ENCODE results near the gene BBC3. TPM values are rescaled to one million over a fixed set of nuclear protein-coding genes. Genes with fewer than 3 reads are reported as not detected.
A peak's percentile ranks its signal among the peaks of the same experiment; 100 is the strongest.
"Not testable (repeated sequence)": the region's sequence is repeated elsewhere in the genome, so short reads cannot be mapped to it uniquely, and the experiment has no call there.

Gene BBC3
- total and polyA plus RNA-seq, 2 donors: 1.3 to 6.7 TPM

- no peak for DNase-seq (ENCODE audit: extremely low spot score)
- no peaks in the 10 kb centered on the region for H3K4me1 ChIP-seq (ENCODE audit: insufficient read depth)
- no peak overlapping the region for H3K27ac ChIP-seq (ENCODE audit: low read depth)
- H3K36me3 ChIP-seq (ENCODE audit: insufficient read depth): peaks cover 6% of the 10 kb centered on the region
- H3K4me3 ChIP-seq (ENCODE audit: low read depth, low read length): no peak overlapping the region
- 86% methylated on average over 14 of the region's 14 CpGs for WGBS
Measured at GRCh38 chr19:47267350-47267759, 36.4 kb upstream of the BBC3 start.

- Histone ChIP-seq H3K27ac (ENCODE audit: low read depth) (no peak overlapping the region), H3K36me3 (ENCODE audit: insufficient read depth) (peaks cover 6% of the 10 kb centered on the region), H3K4me1 (ENCODE audit: insufficient read depth) (no peaks in the 10 kb centered on the region), H3K4me3 (ENCODE audit: low read depth, low read length) (no peak overlapping the region)
- WGBS: 93% methylated on average over 21 of the region's 21 CpGs
- DNase-seq (ENCODE audit: extremely low spot score): no peak
Measured at GRCh38 chr19:47266401-47266941, 35.5 kb upstream of the BBC3 start.

GRCh38 chr19:47264629-47265028 lies 33.6 kb upstream of the BBC3 start:
- Histone ChIP-seq H3K4me3 (ENCODE audit: low read depth, low read length) (no peak overlapping the region), H3K27ac (ENCODE audit: low read depth) (no peak overlapping the region), H3K4me1 (ENCODE audit: insufficient read depth) (no peaks in the 10 kb centered on the region), H3K36me3 (ENCODE audit: insufficient read depth) (peaks cover 10% of the 10 kb centered on the region)
- no peak for DNase-seq (ENCODE audit: extremely low spot score)
- 98% methylated on average over 30 of the region's 30 CpGs for WGBS

- not testable (repeated sequence) for H3K4me1 ChIP-seq (ENCODE audit: insufficient read depth); H3K27ac ChIP-seq (ENCODE audit: low read depth); H3K36me3 ChIP-seq (ENCODE audit: insufficient read depth); DNase-seq (ENCODE audit: extremely low spot score); H3K4me3 ChIP-seq (ENCODE audit: low read depth, low read length)
- 89% methylated on average over 14 of the region's 14 CpGs for WGBS
Measured at GRCh38 chr19:47261946-47262793, 31.2 kb upstream of the BBC3 start.

- no peaks in the 10 kb centered on the region for H3K4me1 ChIP-seq (ENCODE audit: insufficient read depth)
- 92% methylated on average over 17 of the region's 17 CpGs for WGBS
- H3K4me3 ChIP-seq (ENCODE audit: low read depth, low read length): no peak overlapping the region
- no peak overlapping the region for H3K27ac ChIP-seq (ENCODE audit: low read depth)
- no peak for DNase-seq (ENCODE audit: extremely low spot score)
- peaks cover 10% of the 10 kb centered on the region for H3K36me3 ChIP-seq (ENCODE audit: insufficient read depth)
Measured at GRCh38 chr19:47260476-47260875, 29.5 kb upstream of the BBC3 start.

GRCh38 chr19:47258895-47259555 lies 28.0 kb upstream of the BBC3 start:
- WGBS: 92% methylated on average over 6 of the region's 6 CpGs
- no peaks in the 10 kb centered on the region for H3K4me1 ChIP-seq (ENCODE audit: insufficient read depth)
- no peak overlapping the region for H3K27ac ChIP-seq (ENCODE audit: low read depth)
- H3K36me3 ChIP-seq (ENCODE audit: insufficient read depth): peaks cover 4% of the 10 kb centered on the region
- H3K4me3 ChIP-seq (ENCODE audit: low read depth, low read length): no peak overlapping the region
- no peak for DNase-seq (ENCODE audit: extremely low spot score)

GRCh38 chr19:47258434-47258833 lies 27.4 kb upstream of the BBC3 start:
- Histone ChIP-seq H3K36me3 (ENCODE audit: insufficient read depth) (peaks cover 4% of the 10 kb centered on the region), H3K4me3 (ENCODE audit: low read depth, low read length) (no peak overlapping the region), H3K4me1 (ENCODE audit: insufficient read depth) (no peaks in the 10 kb centered on the region), H3K27ac (ENCODE audit: low read depth) (no peak overlapping the region)
- 85% methylated on average over 9 of the region's 9 CpGs for WGBS
- no peak for DNase-seq (ENCODE audit: extremely low spot score)

- 3% methylated on average over 29 of the region's 29 CpGs for whole genome bisulfite sequencing
- DNase-seq (ENCODE audit: extremely low spot score): no peak
- H3K4me1 ChIP-seq (ENCODE audit: insufficient read depth): no peaks in the 10 kb centered on the region
- peaks cover 4% of the 10 kb centered on the region for H3K36me3 ChIP-seq (ENCODE audit: insufficient read depth)
- H3K4me3 ChIP-seq (ENCODE audit: low read depth, low read length): peak overlapping the region; percentile 21
- peak overlapping the region; percentile 14 for H3K27ac ChIP-seq (ENCODE audit: low read depth)
Measured at GRCh38 chr19:47257411-47258169, 26.6 kb upstream of the BBC3 start.

GRCh38 chr19:47256693-47257410 lies 25.9 kb upstream of the BBC3 start:
- Histone ChIP-seq H3K36me3 (ENCODE audit: insufficient read depth) (peaks cover 4% of the 10 kb centered on the region), H3K4me1 (ENCODE audit: insufficient read depth) (no peaks in the 10 kb centered on the region), H3K4me3 (ENCODE audit: low read depth, low read length) (peak overlapping the region; percentile 51), H3K27ac (ENCODE audit: low read depth) (peak overlapping the region; percentile 76)
- under 1% methylated on average over 52 of the region's 52 CpGs for WGBS
- DNase-seq (ENCODE audit: extremely low spot score): peak; percentile 98

- DNase-seq (ENCODE audit: extremely low spot score): peak; percentile 87
- Histone ChIP-seq H3K27ac (ENCODE audit: low read depth) (peak within 1 kb of the TSS; percentile 87), H3K36me3 (ENCODE audit: insufficient read depth) (peaks cover 4% of the 10 kb centered on the region), H3K4me3 (ENCODE audit: low read depth, low read length) (peak within 1 kb of the TSS; percentile 51), H3K4me1 (ENCODE audit: insufficient read depth) (no peaks in the 10 kb centered on the region)
- 12% methylated on average over 60 of the region's 60 CpGs for WGBS
Measured at GRCh38 chr19:47255879-47256692, 25.1 kb upstream of the BBC3 start, which contains the start of gene CCDC9. Gene CCDC9, plus strand, starts transcription at chr19:47256525. Its CDS starts 1,876 bp downstream, at chr19:47258401.

- WGBS: 86% methylated on average over 5 of the region's 5 CpGs
- Histone ChIP-seq H3K4me3 (ENCODE audit: low read depth, low read length) (no peak overlapping the region), H3K27ac (ENCODE audit: low read depth) (no peak overlapping the region), H3K4me1 (ENCODE audit: insufficient read depth) (no peaks in the 10 kb centered on the region), H3K36me3 (ENCODE audit: insufficient read depth) (no peaks in the 10 kb centered on the region)
- no peak for DNase-seq (ENCODE audit: extremely low spot score)
Measured at GRCh38 chr19:47253970-47254369, 23.0 kb upstream of the BBC3 start.

- no peak overlapping the region for H3K4me3 ChIP-seq (ENCODE audit: low read depth, low read length)
- H3K27ac ChIP-seq (ENCODE audit: low read depth): no peak overlapping the region
- WGBS: 63% methylated on average over 3 of the region's 3 CpGs
- H3K4me1 ChIP-seq (ENCODE audit: insufficient read depth): no peaks in the 10 kb centered on the region
- DNase-seq (ENCODE audit: extremely low spot score): no peak
- no peaks in the 10 kb centered on the region for H3K36me3 ChIP-seq (ENCODE audit: insufficient read depth)
Measured at GRCh38 chr19:47253467-47253881, 22.5 kb upstream of the BBC3 start.

Data from urinary bladder (tissue), 4 donors.